Nephron (organoid): ENCODE data around the gene PCSK5.

Source experiments
- H3K27ac Mint-ChIP-seq, 3 experiments: 2 replicates each; pipeline ENCODE4 v1.8.0; 2020; ENCODE audit warnings: mixed read lengths in 3 of 3, mild to moderate bottlenecking in 2 of 3, moderate library complexity in 1 of 3
- H3K27me3 Mint-ChIP-seq: 2 replicates; pipeline ENCODE4 v1.8.0; 2021; ENCODE audit warnings: low read depth, mild to moderate bottlenecking, moderate library complexity, mixed read lengths
- H3K36me3 Mint-ChIP-seq: 2 replicates; pipeline ENCODE4 v1.8.0; 2020; ENCODE audit warnings: low read depth, mixed read lengths
- H3K4me1 Mint-ChIP-seq: 2 replicates; pipeline ENCODE4 v1.8.0; 2020; ENCODE audit warnings: mixed read lengths
- H3K4me3 Mint-ChIP-seq, 3 experiments: 2 replicates each; pipeline ENCODE4 v1.8.0; 2020; ENCODE audit warnings: mild to moderate bottlenecking in 3 of 3, mixed read lengths in 3 of 3, moderate library complexity in 2 of 3
- H3K9me3 Mint-ChIP-seq: 2 replicates; pipeline ENCODE4 v1.8.0; 2020; ENCODE audit warnings: mixed read lengths
- TF ChIP-seq, protein P1 (sequence below), 3 experiments: fragments of 200-600 bp; sonication (generic); IDR thresholded peaks; one replicate each; pipeline ENCODE4 v1.5.0; 2021; ENCODE audit warnings: antibody characterized with exemption in 3 of 3; ENCODE audit not compliant: unreplicated experiment in 3 of 3

Gene PCSK5

DNA sequence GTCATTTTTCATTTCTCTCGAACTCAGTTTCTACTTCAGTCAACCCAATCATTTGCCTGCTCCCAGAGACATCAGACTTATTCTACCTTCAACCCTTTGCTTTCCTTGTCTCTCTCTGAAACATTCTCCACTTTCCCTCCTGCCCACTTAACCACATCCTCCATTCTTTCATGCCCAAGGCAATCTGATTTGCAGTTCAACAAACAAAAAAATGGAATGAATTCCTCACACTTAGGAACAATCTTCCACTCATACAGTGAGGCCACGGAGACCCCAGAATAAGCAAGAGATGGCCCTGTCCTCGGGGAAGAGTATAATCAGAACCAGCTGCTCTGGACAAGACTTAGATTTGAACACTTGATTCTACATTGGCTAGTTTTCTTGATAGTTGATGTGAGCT lies 323.3 kb downstream of the PCSK5 start:
- Mint-ChIP-seq H3K9me3 (no peaks in the 10 kb centered on the region), H3K27ac (no peak overlapping the region), H3K36me3 (no peaks in the 10 kb centered on the region), H3K4me1 (peaks cover 22% of the 10 kb centered on the region), H3K27me3 (peaks cover 16% of the 10 kb centered on the region), H3K4me3 (no peak overlapping the region)
- TF ChIP-seq, protein P1, sequence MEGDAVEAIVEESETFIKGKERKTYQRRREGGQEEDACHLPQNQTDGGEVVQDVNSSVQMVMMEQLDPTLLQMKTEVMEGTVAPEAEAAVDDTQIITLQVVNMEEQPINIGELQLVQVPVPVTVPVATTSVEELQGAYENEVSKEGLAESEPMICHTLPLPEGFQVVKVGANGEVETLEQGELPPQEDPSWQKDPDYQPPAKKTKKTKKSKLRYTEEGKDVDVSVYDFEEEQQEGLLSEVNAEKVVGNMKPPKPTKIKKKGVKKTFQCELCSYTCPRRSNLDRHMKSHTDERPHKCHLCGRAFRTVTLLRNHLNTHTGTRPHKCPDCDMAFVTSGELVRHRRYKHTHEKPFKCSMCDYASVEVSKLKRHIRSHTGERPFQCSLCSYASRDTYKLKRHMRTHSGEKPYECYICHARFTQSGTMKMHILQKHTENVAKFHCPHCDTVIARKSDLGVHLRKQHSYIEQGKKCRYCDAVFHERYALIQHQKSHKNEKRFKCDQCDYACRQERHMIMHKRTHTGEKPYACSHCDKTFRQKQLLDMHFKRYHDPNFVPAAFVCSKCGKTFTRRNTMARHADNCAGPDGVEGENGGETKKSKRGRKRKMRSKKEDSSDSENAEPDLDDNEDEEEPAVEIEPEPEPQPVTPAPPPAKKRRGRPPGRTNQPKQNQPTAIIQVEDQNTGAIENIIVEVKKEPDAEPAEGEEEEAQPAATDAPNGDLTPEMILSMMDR (IDR thresholded peaks at IDR 0.05; ENCODE audit: unreplicated experiment in 3 of 3), result no peak

DNA sequence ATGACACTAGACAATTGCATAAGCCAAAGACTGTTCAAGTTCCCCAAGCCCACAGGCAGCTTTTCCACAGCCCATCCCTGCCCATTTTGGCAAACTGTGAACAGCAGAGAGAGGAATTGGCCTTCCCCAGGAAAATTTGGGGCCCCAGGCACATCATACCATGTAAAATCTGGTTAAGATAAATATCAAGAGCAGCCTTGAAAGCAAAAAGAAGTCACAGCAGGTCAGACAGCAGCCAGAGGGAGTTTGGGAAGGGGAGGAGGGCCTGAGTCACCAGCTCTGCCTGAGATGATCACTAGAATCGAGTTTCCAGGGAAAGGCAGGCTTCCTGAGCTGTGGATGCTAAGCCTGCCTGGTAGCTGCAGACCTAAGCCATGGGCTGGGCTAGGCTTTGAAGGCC lies 324.6 kb downstream of the PCSK5 start:
- Mint-ChIP-seq H3K27me3 (peaks cover 20% of the 10 kb centered on the region), H3K36me3 (no peaks in the 10 kb centered on the region), H3K4me3 (no peak overlapping the region), H3K4me1 (peaks cover 29% of the 10 kb centered on the region), H3K9me3 (no peaks in the 10 kb centered on the region), H3K27ac (no peak overlapping the region)
- TF ChIP-seq, protein P1 (IDR thresholded peaks at IDR 0.05; ENCODE audit: unreplicated experiment in 3 of 3), result no peak

DNA sequence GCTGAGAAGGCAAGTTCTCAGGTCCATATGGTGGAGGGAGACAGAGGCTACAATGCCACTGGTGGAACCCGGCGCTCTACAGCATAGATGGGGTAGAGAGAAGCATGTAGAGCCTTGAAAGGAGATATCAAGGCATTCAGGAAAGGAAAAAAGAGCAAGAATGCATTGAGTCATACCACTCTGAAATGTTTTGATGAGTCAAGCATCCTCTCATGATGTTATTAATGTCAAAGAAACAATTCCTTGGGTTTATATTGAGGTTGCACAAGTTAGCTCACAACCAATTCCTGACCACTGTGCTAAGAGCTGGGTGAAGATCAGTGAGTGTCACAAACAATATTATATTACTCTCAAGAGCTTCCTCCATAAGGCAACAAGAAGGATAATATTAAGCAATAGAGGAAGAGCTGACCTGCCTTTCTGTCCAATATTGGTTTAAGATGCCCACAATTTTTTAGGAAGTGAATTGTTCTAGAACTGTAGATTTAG lies 325.7 kb downstream of the PCSK5 start:
- Mint-ChIP-seq H3K27me3 (peaks cover 13% of the 10 kb centered on the region), H3K4me1 (peaks cover 29% of the 10 kb centered on the region), H3K36me3 (no peaks in the 10 kb centered on the region), H3K9me3 (no peaks in the 10 kb centered on the region), H3K27ac (no peak overlapping the region), H3K4me3 (no peak overlapping the region)
- TF ChIP-seq, protein P1 (IDR thresholded peaks at IDR 0.05; ENCODE audit: unreplicated experiment in 3 of 3), result no peak

DNA sequence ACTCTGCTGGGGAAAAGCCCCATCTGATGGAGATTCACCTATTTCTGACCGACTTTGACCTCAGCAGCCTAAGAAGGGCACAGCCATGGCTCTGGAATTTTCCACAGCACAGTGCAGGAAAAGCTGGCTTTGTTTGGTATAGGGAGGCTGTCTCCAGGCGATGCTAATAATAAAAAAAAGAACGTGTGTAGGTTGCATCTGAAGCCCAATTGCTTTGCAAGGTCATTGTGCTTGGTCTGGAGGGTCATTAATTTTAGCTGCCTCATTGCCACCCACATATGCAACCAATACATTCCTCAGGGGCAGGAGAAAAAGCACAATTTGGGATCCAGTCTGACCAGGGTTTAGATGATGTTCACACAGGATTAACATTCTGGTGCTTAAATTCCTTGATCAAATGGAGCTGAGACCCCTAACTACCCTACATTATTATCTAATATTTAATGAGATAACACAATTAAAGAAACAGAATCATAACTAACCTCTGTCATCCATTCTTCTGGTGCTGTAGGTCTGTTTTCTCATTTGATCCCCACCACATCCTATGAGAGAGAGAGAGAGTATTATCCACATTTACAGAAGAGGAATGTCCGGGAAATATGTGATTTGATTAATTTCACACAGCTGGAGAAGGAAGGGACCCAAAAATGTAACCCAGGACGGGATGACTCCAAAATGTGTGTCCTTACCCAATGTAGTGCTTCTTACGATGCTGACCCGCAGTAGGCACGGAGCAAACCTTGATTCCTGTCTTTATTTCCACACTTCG lies 327.8 kb downstream of the PCSK5 start:
- Mint-ChIP-seq H3K9me3 (no peaks in the 10 kb centered on the region), H3K4me1 (peaks cover 29% of the 10 kb centered on the region), H3K4me3 (no peak overlapping the region), H3K27me3 (peaks cover 13% of the 10 kb centered on the region), H3K36me3 (no peaks in the 10 kb centered on the region), H3K27ac (no peak overlapping the region)
- TF ChIP-seq, protein P1 (IDR thresholded peaks at IDR 0.05; ENCODE audit: unreplicated experiment in 3 of 3), result no peak

DNA sequence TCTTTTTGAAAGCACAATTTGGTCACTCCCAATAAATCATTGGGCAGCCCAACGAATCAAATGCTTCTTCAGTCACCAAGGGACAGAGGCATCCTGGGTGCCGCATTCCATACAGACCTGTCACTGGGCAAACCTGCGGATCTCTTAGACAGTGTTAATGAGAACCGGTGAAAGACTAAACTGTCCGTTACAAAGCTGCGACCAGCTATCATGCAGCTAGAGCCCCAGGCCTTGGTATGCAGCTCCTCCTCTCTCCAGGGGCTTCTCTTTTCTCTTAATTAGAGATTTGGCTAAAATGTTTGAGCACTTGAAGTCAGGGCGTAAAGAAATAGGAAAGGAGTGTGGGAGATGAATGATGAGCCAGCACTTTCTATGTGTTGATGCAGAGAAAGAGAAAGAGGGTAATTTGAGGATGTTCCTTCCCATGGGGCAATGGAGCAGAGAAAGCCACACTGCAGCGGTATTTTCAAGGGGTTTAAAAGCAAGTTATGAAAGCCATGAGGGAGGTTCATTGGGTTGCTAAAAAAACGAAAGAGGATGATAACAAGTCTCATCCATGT lies 328.5 kb downstream of the PCSK5 start:
- no peak overlapping the region for H3K4me3 Mint-ChIP-seq
- peaks cover 35% of the 10 kb centered on the region for H3K4me1 Mint-ChIP-seq
- TF ChIP-seq, protein P1 (IDR thresholded peaks at IDR 0.05; ENCODE audit: unreplicated experiment in 3 of 3), result no peak
- H3K36me3 Mint-ChIP-seq, result no peaks in the 10 kb centered on the region
- peak overlapping the region in 2 of 3 experiments; percentile 6 to 36 for H3K27ac Mint-ChIP-seq
- H3K27me3 Mint-ChIP-seq, result peaks cover 9% of the 10 kb centered on the region
- H3K9me3 Mint-ChIP-seq, result no peaks in the 10 kb centered on the region
